HG02973 (cell line): Measurements from ENCODE around the gene EAPP.
"Not testable (repeated sequence)": the region's sequence is repeated elsewhere in the genome, so short reads cannot be mapped to it uniquely, and the experiment has no call there.

Experiments used
- ATAC-seq: cut with Tn5 transposase; IDR thresholded peaks from one replicate; pipeline ENCODE4 v1.9.1; 2021; ENCODE audit warnings: moderate library complexity; ENCODE audit not compliant: unreplicated experiment

The EAPP gene

GRCh38 chr14:34538871-34539406 is 562 bp downstream of the EAPP start:
- ATAC-seq: no peak

- not testable (repeated sequence) for ATAC-seq
Measured at GRCh38 chr14:34538096-34538495, 1.4 kb downstream of the EAPP start.

GRCh38 chr14:34537677-34538009 is 1.9 kb downstream of the EAPP start:
- no peak for ATAC-seq

GRCh38 chr14:34536951-34537676 is 2.4 kb downstream of the EAPP start:
- no peak for ATAC-seq

- ATAC-seq: no peak
Measured at GRCh38 chr14:34527591-34527990, 11.9 kb downstream of the EAPP start.

GRCh38 chr14:34524216-34524615 is 15.3 kb downstream of the EAPP start:
- ATAC-seq: not testable (repeated sequence)

GRCh38 chr14:34522496-34522895 is 17.0 kb downstream of the EAPP start:
- no peak for ATAC-seq

- ATAC-seq: not testable (repeated sequence)
Measured at GRCh38 chr14:34521071-34521470, 18.4 kb downstream of the EAPP start.

GRCh38 chr14:34520304-34520970 is 19.1 kb downstream of the EAPP start:
- not testable (repeated sequence) for ATAC-seq

GRCh38 chr14:34507884-34508283 is 31.6 kb downstream of the EAPP start:
- ATAC-seq: no peak

- no peak for ATAC-seq
Measured at GRCh38 chr14:34507459-34507858, 32.0 kb downstream of the EAPP start.

GRCh38 chr14:34505124-34505491 is 34.4 kb downstream of the EAPP start:
- ATAC-seq: not testable (repeated sequence)

- ATAC-seq: not testable (repeated sequence)
Measured at GRCh38 chr14:34504027-34504426, 35.5 kb downstream of the EAPP start.

GRCh38 chr14:34502545-34503225 is 36.8 kb downstream of the EAPP start:
- no peak for ATAC-seq

- no peak for ATAC-seq
Measured at GRCh38 chr14:34502001-34502400, 37.5 kb downstream of the EAPP start.

GRCh38 chr14:34501004-34501580 is 38.4 kb downstream of the EAPP start:
- ATAC-seq: no peak

- ATAC-seq: no peak
Measured at GRCh38 chr14:34498684-34499412, 40.7 kb downstream of the EAPP start.

GRCh38 chr14:34496679-34497513 is 42.6 kb downstream of the EAPP start:
- no peak for ATAC-seq

- ATAC-seq: no peak
Measured at GRCh38 chr14:34496007-34496678, 43.4 kb downstream of the EAPP start.
